GM12864 (cell line): ENCODE measurements around the gene PIK3R6.

Experiments used
- DNase-seq: peaks from one replicate; pipeline ENCODE4 v3.0.0-alpha.2; 2011; ENCODE audit warnings: low read depth
- H3K4me3 ChIP-seq: 2 replicates; pipeline ENCODE4 v1.5.1; 2011; ENCODE audit warnings: mild to moderate bottlenecking, low read depth, low read length, control low read depth
- CTCF ChIP-seq: IDR thresholded peaks from 2 replicates; pipeline ENCODE4 v1.5.1; 2011; ENCODE audit warnings: low read depth, mild to moderate bottlenecking, moderate library complexity, low read length, control low read depth, inconsistent platforms; ENCODE audit errors: missing control alignments

The PIK3R6 gene

GRCh38 chr17:8835106-8835505 lies 32.4 kb downstream of the PIK3R6 start:
- no peak for TF ChIP-seq CTCF
- H3K4me3 ChIP-seq, result no peak overlapping the region
- no peak for DNase-seq

- no peak overlapping the region for H3K4me3 ChIP-seq
- DNase-seq, result no peak
- TF ChIP-seq CTCF, result peak; percentile 73
Observed at GRCh38 chr17:8832711-8833352, 34.6 kb downstream of the PIK3R6 start.

GRCh38 chr17:8831234-8831849 lies 36.1 kb downstream of the PIK3R6 start:
- H3K4me3 ChIP-seq, result no peak overlapping the region
- TF ChIP-seq CTCF, result no peak
- no peak for DNase-seq

- no peak for TF ChIP-seq CTCF
- no peak overlapping the region for H3K4me3 ChIP-seq
- DNase-seq, result no peak
Observed at GRCh38 chr17:8830141-8830540, 37.3 kb downstream of the PIK3R6 start.

GRCh38 chr17:8829036-8829941 lies 38.2 kb downstream of the PIK3R6 start:
- DNase-seq, result no peak
- no peak overlapping the region for H3K4me3 ChIP-seq
- TF ChIP-seq CTCF, result no peak

- TF ChIP-seq CTCF, result no peak
Observed at GRCh38 chr17:8828517-8828875, 39.0 kb downstream of the PIK3R6 start.

More at GRCh38 chr17:8828517-8828875, 39.0 kb downstream of the PIK3R6 start:
- no peak overlapping the region for H3K4me3 ChIP-seq
- DNase-seq, result no peak
